ENCODE measurements around the gene SERTAD4.

Gene SERTAD4

DNA sequence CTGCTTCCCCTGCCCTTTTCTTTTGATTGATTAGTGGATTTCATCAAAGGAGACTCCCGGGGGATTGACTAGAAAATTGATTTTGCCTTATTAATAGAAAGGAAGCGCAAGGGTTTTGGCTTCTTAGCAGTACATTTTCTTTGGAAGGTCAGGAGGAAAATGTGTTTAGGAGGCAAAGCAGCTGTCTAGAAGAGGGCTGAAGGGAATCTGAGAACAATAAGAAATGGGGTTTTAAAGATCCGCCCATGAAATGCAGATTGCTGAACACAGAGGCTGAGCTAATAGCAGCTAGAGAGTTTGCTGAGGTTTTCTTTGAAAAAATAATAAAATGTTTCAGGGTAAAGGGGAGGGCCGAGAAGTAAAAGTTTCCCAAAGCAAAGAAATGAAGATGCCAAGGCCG lies 4.9 kb downstream of the SERTAD4 start:
- TF ChIP-seq CTCF (IDR thresholded peaks at IDR 0.05; ENCODE audit: low read depth, low read length, missing control alignments), result no peak
- no peak for DNase-seq (ENCODE audit: extremely low read depth, low read depth)
- no peak overlapping the region for H3K4me3 ChIP-seq (replicated peaks; ENCODE audit: low read depth, low read length)

GRCh38 chr1:210237981-210238380 lies 5.4 kb downstream of the SERTAD4 start:
- no peak for DNase-seq (ENCODE audit: extremely low read depth, low read depth)
- no peak overlapping the region for H3K4me3 ChIP-seq (replicated peaks; ENCODE audit: low read depth, low read length)
- no peak for TF ChIP-seq CTCF (IDR thresholded peaks at IDR 0.05; ENCODE audit: low read depth, low read length, missing control alignments)

DNA sequence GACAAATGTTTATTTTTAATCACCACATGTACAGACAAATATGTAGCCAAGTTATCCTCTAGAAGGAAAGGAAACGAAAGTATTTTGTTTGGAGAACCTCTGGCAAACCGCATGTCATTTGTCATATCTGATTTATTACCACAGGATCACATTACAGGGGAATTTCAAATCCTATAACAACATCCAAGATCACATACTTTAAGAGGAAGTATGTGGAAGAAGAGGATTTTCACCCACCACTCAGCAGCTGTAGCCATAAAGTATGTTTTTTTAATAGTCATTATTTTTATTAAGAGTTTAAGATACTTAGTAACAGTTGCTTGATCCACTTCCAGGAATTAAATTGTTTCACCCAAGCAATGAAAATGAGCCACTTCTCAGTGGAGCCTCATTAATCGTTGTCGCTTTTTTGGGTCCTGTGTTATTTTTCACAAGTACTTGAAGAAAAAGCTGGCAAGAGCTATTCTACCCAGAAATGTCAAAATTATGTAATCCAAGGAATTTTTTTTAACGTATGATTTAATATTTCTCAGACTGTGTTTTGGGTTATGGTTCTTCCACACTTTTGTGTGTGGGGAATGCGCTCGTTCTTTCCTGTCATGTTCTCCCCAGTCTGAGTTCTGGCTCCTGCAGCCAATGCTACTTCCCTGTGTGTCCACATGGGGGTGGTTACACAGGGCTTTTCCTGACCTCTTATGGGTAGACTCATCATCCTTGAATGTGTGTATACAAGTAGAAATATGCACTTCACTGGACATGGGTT lies 6.9 kb downstream of the SERTAD4 start:
- peak; percentile 90 for DNase-seq (ENCODE audit: extremely low read depth, low read depth)
- peak; percentile 70 for TF ChIP-seq CTCF (IDR thresholded peaks at IDR 0.05; ENCODE audit: low read depth, low read length, missing control alignments)
- no peak overlapping the region for H3K4me3 ChIP-seq (replicated peaks; ENCODE audit: low read depth, low read length)

GRCh38 chr1:210241121-210241520 lies 8.5 kb downstream of the SERTAD4 start:
- DNase-seq (ENCODE audit: extremely low read depth, low read depth), result no peak
- H3K4me3 ChIP-seq (replicated peaks; ENCODE audit: low read depth, low read length), result no peak overlapping the region
- TF ChIP-seq CTCF (IDR thresholded peaks at IDR 0.05; ENCODE audit: low read depth, low read length, missing control alignments), result no peak

- no peak overlapping the region for H3K4me3 ChIP-seq (replicated peaks; ENCODE audit: low read depth, low read length)
- TF ChIP-seq CTCF (IDR thresholded peaks at IDR 0.05; ENCODE audit: low read depth, low read length, missing control alignments), result no peak
- no peak for DNase-seq (ENCODE audit: extremely low read depth, low read depth)
Observed at GRCh38 chr1:210244746-210245367, 12.3 kb downstream of the SERTAD4 start.

- H3K4me3 ChIP-seq (replicated peaks; ENCODE audit: low read depth, low read length), result no peak overlapping the region
- DNase-seq (ENCODE audit: extremely low read depth, low read depth), result no peak
- TF ChIP-seq CTCF (IDR thresholded peaks at IDR 0.05; ENCODE audit: low read depth, low read length, missing control alignments), result no peak
Observed at GRCh38 chr1:210246447-210246846, 13.9 kb downstream of the SERTAD4 start.
